Suppressor macrophage treated with lipopolysaccharide for 4 hours (primary cell): ENCODE measurements around the gene GPR160.

Source experiments
- DNase-seq: peaks from one replicate; pipeline ENCODE4 v3.0.0-alpha.2; 2020

Gene GPR160

DNA sequence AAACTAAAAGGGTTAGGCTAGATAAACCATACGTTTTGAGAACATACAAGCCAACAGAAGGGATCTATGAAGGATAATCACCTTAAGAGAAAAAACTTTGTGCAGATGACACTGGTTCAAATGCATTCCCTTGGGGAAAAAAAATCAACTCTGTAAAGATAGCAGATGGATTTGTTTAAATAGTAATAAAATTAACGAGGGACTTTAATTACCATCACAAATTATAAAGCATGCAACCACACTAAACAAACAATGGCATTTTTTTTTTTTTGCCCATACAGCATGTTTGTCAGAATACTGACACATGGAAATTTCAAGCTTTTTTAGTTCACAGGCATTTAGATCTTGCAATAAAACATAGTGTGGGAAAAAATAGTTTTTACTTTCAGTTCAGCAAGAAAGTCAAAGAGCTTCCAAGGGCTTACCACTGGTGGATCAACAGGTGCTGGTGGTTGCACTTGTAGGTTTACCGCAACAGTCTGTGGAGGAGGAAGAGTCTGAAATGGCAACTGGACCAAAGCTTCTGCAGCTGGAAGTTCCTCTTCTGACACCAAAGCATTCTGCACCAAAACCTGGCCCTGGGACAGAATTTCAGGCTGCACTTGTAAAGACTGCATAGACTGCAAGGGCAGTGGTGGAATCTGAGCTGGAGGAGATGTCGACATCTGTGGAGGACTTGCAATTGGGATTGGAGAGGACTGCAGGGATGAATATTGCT, 90.6 kb downstream of the GPR160 start:
- DNase-seq = peak; percentile 15

DNA sequence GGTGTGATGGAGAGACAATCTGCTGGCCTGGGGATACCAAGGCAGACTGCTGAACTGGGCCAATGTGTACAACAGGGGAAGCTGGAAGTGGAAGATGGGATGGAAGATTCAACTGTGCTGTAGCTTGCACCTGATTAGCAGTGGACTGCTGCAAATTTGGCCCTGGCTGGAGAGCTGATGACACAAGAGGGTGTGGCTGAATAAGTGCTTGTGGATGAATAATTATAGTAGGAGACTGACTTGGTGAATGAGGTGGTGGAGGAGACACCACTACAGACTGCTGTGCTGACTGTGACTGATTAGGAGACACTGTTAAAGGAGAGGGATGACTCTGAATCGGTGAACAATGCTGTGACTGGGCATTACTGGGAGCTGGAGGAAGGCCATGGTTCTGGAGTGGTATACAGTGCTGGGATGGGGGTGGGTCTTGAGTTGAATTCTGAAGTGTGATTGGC, 91.2 kb downstream of the GPR160 start:
- DNase-seq = peak; percentile 48

DNA sequence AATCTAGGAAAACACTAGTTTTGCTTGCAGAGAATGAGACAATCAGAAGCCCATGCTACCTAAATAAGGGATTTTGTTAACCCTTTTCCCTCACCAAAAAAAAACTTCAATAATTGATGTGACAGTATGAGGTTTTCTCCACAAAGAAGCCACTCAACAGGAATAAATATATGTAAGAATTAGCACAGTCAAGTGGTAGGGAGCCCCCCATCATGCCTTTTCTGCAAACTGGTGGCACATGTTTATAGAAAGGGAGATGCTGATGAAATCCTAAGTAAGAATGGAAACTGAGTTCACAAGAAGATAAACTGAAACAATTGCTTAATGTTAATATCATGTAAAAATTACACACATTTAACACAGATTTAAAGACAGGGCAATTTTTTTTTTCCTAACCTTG, 92.7 kb downstream of the GPR160 start:
- no peak for DNase-seq

DNA sequence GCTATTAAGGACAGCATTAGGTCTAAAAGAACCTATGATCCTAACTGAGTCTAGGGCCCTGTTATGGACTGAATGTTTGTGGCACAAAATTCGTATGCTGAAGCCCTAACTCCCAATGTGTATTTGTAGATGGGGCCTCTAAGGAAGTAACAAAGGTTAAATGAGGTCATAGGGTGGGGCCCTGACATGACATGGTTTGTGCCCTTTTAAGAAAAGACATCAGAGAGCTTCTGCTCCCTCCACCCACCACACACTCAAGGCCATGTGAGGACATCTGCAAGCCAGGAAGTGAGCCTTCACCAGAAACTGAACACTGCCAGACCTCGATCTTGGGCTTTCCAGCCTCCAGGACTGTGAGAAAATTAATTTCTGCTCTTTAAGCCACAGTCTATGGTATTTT, 94.5 kb downstream of the GPR160 start:
- DNase-seq = peak; percentile 80
